Fibroblast of lung (primary cell): Measurements from ENCODE around the gene UBTD1.
"Not testable (repeated sequence)": the region's sequence is repeated elsewhere in the genome, so short reads cannot be mapped to it uniquely, and the experiment has no call there.

Experiments
- CTCF ChIP-seq, 2 donors: IDR thresholded peaks in 1 of 2; conservative IDR thresholded peaks in 1 of 2; 1 replicate in 1 of 2; 2 replicates in 1 of 2; pipeline ENCODE4 v1.5.1; 2011 to 2012; ENCODE audit warnings: low read length in 2 of 2, control low read depth in 1 of 2, inconsistent platforms in 1 of 2, low read depth in 1 of 2, mild to moderate bottlenecking in 1 of 2
- EZH2 ChIP-seq: IDR thresholded peaks from 2 replicates; pipeline ENCODE4 v1.5.1; 2012; ENCODE audit warnings: low read length, control low read depth, mild to moderate bottlenecking; ENCODE audit errors: missing control alignments

- not testable (repeated sequence) for TF ChIP-seq CTCF (conservative IDR thresholded peaks at IDR 0.05 in 1 of 2, IDR thresholded peaks at IDR 0.05 in 1 of 2; ENCODE audit: low read depth in 1 of 2, low read length in 2 of 2); EZH2
Observed at GRCh38 chr10:97560731-97561381, 62.1 kb downstream of the UBTD1 start.
